HK-2 (cell line): ENCODE measurements around the gene TMEM26.

Source experiments
- DNase-seq: peaks from one replicate; pipeline ENCODE4 v3.0.0-alpha.2; 2018; ENCODE audit not compliant: unreplicated experiment

The TMEM26 gene

DNA sequence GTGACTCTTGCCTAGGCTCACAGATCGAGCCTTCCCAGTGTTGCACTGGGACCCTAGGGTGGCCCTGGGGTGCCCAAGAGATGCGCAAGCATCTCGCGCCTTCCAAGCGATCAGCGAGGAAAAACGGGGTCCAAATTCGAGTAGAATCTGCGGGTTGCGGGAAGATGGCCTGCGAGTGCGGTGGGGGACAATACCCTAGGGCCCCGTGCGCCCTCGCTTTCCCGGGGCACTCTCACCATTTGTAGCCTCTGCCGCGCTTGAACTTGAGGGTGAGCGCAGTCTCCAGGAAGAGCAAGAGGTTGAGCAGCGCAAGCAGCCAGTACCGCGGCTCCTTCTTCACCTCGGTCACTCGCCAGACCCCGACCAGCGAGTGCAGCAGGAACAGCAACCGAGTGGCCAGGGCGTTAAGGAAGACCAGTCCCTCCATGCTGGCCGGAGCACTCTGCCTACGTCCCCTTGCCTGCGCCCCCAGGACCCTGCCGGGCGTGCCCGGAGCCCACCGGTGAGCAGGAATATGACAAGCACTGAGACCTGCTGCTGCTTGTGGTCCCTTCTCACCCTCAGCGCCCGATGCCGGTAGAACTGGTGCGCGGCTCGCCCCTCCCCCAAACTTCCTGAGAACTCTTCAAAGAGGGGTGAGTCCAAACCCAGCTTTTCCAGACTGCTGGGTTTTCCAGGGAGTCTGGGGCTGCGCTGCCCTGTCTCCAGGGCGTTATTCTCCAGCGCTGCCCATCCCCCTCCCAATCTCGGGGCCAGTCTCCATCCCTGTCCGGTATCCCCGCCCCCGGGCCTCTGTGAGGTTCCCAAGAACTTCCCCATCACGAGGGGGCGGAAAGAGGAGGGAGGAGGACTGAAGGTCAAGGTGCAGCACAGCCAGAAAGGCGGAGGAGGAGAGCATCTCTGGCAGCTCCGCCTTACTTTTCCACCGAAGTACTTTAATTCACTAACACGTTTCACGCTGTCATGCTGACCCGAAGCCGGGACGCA lies at the start of gene TMEM26:
Gene TMEM26 (minus strand): TSS at position 727 of the 987 bp plus-strand sequence. CDS start 300 bp downstream, at position 427.
- no peak for DNase-seq

DNA sequence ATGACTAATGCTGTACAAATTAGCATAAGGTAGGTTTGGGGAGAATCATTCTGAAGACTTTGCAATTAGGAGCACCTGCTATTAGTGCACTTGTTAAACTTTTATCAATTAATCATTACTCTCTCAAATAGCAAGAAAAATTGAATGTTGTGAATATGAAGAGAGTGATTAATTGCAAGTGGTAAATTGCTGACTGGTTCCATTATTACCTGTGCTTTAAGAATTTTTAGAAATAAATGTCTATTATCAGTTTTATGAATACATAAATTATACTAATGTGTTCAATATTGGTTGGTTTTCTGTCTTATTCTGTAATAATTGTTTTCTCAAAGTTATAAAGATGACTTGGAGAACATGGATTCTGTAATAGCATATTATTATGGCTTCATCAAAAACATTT lies 47.3 kb upstream of the TMEM26 start:
- no peak for DNase-seq

GRCh38 chr10:61492364-61492995 lies 39.3 kb upstream of the TMEM26 start:
- no peak for DNase-seq

DNA sequence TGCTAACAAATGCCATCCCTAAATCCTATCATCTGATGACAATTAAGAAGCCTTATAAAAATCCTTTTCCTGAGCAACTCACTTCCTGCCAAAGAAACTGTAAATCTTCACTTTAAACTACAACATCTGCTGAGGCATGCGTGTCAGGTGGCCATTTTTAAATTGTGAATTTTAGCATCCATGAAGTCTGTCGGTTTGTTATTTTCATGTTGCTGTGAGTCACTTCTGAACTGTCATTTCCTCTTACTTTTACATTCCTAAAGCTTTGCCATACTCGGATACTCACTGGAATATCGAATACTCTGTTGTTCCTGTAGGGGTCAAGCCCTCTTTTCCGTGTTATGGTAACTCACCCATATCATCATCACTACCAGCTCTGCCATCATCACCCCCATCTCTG lies 34.3 kb upstream of the TMEM26 start:
- no peak for DNase-seq

DNA sequence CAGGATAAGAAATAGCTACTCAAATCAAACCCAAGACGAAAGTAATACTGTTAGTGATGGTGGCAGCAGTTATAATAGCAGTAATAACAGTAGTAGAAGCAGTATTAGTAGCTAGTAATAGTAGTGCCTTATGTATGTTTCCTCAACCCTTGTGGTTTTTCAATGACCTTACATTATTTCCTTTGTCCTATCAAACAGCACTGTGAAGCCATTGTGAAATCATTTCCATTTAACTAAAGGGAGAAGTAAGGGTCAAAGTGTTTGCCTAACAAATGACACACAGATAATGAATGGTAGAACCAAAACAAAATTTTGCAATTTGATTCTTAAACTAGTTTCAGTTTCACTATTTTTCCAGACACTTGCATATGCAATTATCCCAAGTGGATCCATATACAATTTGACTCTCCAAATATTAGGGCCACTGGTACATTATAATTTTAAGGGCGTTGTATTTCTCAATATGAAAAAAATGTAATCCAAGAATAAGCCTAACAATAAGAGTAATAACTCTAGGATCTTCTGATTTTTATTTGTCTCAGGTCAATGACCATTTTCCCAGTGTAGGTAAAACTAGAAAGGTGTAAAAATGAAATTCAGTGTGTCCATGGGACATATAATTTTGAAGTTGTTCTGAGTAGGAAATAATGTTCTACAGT lies 33.7 kb upstream of the TMEM26 start:
- no peak for DNase-seq

- no peak for DNase-seq
These were observed 33.1 kb upstream of the TMEM26 start for GRCh38 chr10:61486251-61486650.

DNA sequence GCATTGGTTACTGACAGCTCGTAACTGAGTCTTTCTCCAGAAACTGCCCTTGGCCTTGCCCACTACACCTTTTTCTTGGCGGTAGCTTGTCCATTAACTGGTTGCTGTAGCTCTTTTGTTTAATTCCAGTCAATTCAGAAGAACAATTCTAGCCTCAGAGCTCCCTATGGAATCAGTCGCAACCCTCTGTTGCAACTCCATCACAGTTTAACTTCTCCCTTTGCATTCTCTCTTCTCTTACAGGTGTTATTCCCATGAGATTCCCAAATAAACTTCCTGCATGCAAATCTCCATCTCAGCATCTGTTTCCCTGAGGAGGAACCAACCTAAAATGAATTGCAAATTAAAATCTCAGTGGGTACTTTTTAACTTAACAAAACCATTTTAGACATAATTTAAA lies 28.4 kb upstream of the TMEM26 start:
- DNase-seq: no peak

DNA sequence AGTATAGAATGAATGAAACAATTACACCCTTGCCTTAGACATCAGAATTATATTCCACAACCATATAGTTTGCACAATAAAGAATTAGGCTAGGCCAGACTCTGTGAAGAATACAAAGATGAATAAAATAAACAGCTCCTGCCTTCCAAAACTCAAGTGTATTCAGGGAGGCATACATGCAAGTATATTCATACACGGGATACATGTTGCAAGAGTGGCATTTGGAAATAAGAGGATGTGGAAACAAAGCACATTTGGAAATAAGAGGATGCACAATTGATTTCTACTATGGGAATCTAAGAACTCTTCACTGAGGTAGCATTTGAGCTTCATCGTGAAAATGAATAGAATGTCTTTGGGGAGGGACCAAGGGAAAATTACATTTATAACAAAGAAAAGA lies 27.0 kb upstream of the TMEM26 start:
- no peak for DNase-seq

DNA sequence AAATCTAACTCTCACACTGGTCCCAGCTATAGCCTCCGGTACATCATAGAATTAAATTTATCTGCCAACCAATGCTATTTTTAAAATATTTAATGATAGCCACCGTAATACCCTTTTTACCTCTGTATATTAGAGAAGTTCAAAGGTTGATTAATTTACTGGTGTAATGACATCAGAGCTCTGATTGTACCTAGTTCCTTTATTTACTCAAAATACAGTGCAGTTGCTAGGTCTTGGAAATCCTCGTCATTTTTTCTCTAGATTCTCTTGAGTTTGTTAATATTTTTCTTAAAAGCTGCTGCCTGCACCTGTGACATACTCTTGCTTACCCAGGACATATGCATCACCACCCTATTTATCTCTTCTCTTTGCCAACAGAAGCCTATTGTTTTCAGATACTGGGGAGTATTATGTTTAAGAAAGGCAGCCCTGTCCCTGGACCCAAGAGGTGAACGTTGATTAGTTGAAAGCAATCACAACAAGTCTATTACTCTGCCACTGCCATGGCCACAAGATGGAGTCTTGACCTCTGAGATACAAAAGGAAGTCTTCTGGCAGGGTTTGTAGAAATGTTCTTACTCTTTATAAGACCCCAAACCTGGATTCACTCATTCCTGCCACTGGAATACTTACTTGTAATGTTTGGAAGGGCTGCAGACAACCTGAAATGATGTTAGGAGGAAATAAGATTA lies 25.6 kb upstream of the TMEM26 start:
- DNase-seq: no peak

DNA sequence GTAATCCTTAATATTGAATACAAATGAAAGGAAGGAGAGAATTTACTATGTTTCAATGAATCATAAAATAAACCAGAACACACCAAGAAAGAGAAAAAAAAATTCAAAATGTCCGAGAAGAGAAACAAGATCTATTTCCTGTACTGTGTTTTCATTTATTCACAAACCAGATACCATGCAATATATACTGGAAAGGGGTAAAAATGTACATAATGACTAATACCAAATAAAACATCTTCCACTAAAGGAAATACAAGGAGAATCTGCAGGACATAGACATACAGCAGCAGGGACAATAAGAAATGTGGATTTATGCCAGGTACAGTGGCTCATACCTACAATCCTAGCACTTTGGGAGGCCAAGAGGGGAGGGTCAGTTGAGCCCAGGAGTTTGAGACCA lies 24.3 kb upstream of the TMEM26 start:
- no peak for DNase-seq

DNA sequence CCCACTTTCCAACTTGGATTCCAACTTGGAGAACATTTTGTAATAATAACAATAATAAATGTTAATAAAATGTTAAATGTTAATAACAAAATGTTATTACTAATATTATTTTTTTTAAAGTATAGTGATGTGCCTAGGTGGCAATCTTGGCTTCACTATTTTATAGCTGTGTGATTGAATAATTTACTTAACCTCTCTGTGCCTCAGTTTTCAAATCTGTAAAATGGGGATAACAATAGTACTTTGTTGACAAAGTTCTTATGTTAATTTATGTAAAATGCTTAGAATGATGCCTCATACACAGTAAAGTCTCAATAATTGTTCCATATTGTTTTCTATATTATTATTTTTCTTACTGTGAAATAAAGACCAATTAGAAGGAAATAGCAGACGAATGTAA lies 23.3 kb upstream of the TMEM26 start:
- DNase-seq: no peak

DNA sequence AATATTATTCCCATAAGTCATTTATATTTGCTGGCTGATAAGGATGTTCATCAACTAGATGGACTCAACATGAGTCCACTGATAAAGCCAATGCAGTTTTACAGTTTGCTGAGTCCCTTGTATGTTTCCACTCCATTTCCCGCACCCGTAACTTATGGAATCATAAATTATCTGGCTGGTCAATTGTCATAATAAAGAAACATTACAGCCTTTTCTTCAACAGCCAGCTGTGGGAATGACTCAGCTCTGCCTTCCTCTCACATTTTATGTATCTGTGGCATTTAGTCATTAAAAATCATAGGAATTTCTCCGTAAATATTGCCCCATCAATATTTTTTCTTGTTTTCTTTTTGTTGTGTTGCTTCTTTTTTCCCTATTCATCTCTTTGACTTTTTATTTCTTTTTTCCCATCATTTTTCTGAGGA lies 22.3 kb upstream of the TMEM26 start:
- DNase-seq: no peak

DNA sequence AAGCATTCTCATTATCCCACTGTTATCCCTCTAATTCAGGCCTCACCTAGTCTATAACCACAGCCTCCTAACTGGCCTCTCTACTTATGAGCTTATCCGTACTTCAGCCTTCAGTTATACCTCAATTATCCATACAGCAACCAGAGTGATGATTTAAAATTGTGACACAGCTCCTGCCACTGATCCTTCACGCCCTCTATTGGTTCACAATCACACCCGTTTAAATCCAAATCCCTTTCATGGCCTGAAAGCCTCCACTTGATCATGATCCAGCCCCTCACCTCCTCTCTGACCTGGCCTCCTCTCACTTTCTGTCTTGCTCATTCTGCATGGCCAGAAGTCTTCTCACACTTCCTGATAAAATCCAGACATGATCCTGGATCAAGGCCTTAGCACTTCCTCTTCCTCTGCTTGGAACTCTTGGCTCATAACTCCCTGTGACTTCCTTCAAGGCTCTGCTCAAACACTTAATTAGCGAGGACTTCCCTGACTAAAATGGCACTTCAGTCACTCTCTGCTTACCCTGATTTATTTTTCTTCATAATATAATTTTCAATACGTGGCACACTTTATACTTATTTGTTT lies 19.0 kb upstream of the TMEM26 start:
- DNase-seq: no peak

DNA sequence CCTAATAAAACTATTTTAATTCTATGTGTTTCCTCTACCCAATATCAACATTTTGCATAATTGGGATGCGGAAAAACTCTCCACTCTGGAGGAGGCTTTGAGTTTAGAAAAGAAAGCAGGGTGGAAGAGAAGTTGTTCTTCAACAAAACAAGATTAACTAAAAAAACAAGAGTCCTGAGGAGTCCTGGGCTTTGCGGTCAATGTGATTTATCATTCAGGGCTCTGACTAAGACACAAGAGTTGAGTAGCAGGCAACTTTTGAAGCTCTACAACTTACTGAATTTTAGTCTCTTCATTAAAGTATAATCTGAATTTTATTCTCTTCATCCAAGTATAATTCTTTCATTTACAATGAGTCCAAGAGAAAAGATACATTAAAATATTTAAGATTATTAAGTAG lies 18.3 kb upstream of the TMEM26 start:
- no peak for DNase-seq

GRCh38 chr10:61470740-61471139 lies 17.6 kb upstream of the TMEM26 start:
- no peak for DNase-seq

GRCh38 chr10:61465901-61466632 lies 12.9 kb upstream of the TMEM26 start:
- no peak for DNase-seq

- no peak for DNase-seq
These were observed 12.0 kb upstream of the TMEM26 start for GRCh38 chr10:61465171-61465496.

DNA sequence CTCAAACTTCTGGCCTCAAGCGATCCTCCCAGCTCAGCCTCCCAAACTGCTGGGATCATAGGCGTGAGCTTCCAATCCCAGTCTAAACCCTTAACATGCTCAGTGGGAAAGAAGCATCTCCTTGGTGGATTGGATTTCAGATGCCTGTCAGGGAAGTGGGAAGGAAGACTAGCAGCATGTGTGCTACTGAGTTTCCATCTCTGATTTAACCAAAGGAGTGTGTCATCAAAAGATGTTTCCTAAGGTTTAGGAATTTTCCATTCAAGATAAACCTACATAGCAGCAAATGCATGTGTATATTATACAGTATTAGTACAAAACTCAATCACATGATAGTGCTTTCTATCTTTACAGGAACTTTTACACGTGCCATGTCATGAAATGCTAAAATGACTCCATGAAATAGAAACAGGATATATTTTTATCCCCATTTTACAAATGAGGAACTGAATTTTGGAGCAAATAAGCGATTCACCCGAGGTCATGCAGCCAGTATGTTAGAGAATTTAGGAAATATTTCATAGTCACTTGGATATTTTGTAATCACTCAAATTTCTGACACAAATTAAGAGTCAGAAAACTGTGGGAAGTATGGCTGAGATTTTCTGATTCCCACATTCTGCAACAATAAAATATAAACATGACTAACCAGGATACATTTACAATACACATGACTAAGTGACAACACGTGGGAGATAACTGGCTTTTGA lies 11.4 kb upstream of the TMEM26 start:
- no peak for DNase-seq

DNA sequence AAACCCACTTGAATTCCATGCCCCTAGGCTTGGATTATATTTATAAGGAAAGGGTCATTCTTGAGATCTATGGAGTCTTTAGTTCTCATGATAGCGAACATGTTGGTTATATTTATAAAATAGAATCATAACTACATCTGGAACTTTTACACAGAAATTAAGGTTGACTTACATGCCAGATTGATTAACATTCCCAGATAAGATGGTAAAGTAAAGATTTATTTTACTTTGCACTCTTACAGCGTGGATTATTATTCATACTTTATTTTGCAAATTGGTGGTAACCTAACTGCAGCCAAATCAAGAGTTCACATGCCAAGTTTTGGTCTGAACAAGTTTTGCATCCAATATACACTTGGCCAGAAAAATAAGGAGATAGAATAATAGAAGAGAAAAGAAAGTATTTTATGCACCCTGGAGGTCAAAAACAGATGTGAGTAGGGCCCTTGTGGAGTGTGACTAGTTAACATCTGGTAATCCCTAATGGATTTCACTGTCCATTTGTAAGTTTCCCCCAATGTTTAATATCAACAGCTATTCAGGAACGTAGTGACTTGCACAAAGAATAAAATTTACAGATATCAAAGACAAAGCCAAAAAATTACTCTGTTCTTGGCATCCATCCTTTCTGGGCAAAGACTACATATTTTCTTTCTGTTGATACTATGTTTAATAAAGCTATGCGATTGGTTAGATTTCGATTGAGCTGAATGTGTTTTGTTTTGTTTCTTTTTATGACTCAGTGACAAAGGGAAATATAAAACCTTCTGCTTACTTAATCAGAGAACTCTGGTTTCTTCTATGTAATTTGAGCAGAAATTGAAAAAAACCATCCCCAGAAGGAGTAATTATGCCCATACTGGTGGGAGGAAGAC lies 10.1 kb upstream of the TMEM26 start:
- DNase-seq: no peak
